Spleen (tissue), 7 donors: ENCODE measurements around the gene AGPAT3.
A peak's percentile ranks its signal among the peaks of the same experiment; 100 is the strongest.

ENCODE experiments used
- POLR2A ChIP-seq, 3 donors: fragments of 450-650 bp; IDR thresholded peaks; one replicate each; pipeline ENCODE4 v1.5.1; 2017; ENCODE audit warnings: antibody characterized with exemption in 3 of 3, mild to moderate bottlenecking in 1 of 3
- TF ChIP-seq, protein P1 (sequence below), 11 experiments: fragments of 200-600 bp in 7 of 11; fragments of 450-650 bp in 4 of 11; sonication (generic) in 4 of 11; IDR thresholded peaks in 8 of 11; conservative IDR thresholded peaks in 3 of 11; 1 replicate in 7 of 11; 2 replicates in 4 of 11; pipeline versions ENCODE4 v1.4.0 to v1.8.0; 2016 to 2021; ENCODE audit warnings: antibody characterized with exemption in 11 of 11, inconsistent platforms in 4 of 11, mild to moderate bottlenecking in 1 of 11
- donor health status: DM: no; HTN: no; CAD: no; lungs with moderate emphysema.
- donor health status: DM: no; HTN: no; CAD: no.
- donor health status: DM: no; HTN: no; CAD: no.

DNA sequence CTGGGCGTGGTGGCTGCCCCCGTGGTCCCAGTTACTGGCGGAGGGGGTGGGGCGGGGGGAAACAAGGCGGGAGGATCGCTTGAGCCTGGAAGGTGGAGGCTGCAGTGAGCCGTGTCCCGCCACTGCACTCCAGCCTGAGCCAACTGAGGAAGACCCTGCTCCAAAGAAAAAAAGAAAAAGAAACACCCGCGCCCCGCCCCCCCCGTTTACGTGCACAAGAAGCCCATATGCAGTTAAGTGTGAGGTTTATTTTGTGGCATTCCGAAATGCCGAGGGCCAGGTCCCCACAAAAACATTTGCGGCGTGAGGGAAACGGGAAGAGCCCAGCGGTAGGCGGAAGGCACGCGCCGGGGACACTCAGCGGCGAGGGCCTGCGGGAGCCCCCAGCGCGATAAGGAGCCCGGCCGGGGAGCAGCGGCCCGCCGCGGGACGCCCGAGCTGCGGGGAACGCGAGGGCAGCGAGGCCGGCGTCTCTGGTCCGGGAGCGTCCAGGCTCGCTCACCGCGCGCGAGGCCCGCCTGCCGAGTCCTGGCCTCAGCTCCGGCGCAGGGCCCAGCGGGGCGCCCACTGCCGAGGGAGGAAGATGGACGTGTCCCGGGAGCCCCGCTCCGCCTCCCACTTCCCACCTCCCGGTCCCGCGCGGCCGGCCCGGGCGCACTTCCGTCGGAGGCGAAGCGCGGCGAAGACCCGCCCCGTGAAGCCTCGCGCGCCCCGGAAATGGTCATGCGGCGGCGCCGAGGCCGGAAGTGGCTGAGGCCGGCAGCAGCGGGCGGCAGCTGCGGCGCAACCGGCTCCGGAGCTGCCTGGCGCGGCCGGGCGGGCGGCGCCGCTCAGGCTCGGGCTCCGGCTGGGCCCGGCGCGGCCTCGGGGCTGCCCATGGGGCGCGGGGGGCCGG, 146.8 kb downstream of the AGPAT3 start, which contains the start of gene TRAPPC10:
- peak in 2 of 3 donors; percentile 70 to 92 for TF ChIP-seq POLR2A (IDR thresholded peaks at IDR 0.05)
- TF ChIP-seq, protein P1, sequence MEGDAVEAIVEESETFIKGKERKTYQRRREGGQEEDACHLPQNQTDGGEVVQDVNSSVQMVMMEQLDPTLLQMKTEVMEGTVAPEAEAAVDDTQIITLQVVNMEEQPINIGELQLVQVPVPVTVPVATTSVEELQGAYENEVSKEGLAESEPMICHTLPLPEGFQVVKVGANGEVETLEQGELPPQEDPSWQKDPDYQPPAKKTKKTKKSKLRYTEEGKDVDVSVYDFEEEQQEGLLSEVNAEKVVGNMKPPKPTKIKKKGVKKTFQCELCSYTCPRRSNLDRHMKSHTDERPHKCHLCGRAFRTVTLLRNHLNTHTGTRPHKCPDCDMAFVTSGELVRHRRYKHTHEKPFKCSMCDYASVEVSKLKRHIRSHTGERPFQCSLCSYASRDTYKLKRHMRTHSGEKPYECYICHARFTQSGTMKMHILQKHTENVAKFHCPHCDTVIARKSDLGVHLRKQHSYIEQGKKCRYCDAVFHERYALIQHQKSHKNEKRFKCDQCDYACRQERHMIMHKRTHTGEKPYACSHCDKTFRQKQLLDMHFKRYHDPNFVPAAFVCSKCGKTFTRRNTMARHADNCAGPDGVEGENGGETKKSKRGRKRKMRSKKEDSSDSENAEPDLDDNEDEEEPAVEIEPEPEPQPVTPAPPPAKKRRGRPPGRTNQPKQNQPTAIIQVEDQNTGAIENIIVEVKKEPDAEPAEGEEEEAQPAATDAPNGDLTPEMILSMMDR (IDR thresholded peaks at IDR 0.05 in 8 of 11, conservative IDR thresholded peaks at IDR 0.05 in 3 of 11), result no peak
